Measurements from ENCODE around the gene BANF2. TPM values are rescaled to one million over a fixed set of nuclear protein-coding genes. Genes with fewer than 3 reads are reported as not detected.
"Not testable (repeated sequence)": the region's sequence is repeated elsewhere in the genome, so short reads cannot be mapped to it uniquely, and the experiment has no call there.

Gene BANF2
- total RNA-seq, 1 donor from 2014 or later, result not detected

DNA sequence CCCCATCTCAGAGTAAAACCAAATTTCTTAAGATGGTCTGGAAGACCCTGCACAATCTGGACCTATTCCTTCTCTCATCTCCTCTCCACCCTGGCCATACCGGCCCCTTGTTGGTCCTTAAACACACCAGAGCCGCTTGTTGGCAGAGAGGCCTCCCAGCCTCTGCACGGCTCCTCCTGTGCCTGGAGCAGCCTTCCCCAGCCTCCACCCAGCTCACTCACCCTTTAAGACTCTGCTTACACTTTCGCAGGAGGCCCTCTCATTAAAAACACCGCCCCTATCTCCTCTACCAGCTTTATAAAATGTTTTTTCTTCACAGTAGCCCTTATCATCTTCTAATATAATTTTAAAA lies 49.8 kb downstream of the BANF2 start:
- no peak for ATAC-seq

DNA sequence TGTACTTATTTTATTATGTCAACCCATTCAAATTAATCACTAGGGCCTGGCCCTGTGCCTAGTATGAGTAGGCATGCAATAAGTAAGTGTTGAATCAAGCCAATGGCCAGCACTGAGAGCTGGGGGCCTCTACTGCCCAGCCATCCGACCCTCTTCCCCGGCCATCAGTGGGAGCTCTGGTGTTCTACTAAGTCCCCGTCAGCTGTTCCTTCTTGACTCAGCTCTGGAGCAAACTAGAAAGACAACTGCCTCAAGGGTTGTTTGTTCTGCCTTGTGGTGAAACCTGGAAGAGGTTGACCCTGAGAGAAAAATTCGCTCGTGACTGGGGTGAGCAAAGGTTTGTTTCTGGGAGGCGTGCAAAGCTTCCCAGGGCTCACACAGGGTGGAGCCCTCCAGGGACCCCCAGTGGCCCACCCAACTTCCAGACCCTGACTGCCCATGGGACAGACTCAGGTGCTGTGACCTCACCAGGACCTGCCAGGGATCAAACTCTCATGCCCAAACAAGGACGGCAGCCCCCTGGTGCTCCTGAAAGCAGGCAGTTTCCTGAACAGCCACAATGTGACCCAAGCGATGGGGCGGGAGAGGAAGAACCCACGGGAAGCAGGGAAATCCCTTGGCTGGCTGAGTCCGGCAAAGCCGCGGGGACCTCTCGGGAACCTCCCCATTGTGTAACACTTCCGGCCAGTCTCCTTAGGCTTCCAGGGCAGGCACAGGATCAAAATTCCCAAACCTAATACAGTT lies 50.4 kb downstream of the BANF2 start:
- DNase-seq (ENCODE audit: low spot score) (no peak), ATAC-seq (peak; percentile 78)
- intact Hi-C loops (cut with DNase I), result loop anchor here (2.0 kb wide), 1 partner anchor 89 kb away; no protein-coding TSS in a partner anchor

More for the DNA sequence above, 49.8 kb downstream of the BANF2 start:
- no peak for DNase-seq (ENCODE audit: low spot score)
- intact Hi-C loops (cut with DNase I), result no loop called here

DNA sequence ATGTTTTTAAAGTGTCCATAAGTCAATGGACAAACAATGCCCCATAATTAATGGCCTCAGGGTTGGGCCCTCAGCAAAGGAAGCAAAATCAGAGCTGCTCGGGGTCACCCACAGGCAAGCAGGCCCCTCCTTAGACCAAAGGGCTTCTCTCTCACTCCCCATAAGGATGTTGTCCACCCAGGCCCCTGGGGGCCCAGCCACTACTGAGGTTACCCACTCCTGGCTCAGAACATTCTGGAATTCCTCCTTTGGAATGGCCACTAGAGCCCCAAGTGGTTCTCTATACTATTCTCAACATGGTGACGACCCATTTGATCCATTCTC lies 50.9 kb downstream of the BANF2 start:
- intact Hi-C loops (cut with DNase I), result loop anchor here (2.0 kb wide), 1 partner anchor 88 kb away; no protein-coding TSS in a partner anchor
- ATAC-seq (no peak), DNase-seq (ENCODE audit: low spot score) (no peak)

DNA sequence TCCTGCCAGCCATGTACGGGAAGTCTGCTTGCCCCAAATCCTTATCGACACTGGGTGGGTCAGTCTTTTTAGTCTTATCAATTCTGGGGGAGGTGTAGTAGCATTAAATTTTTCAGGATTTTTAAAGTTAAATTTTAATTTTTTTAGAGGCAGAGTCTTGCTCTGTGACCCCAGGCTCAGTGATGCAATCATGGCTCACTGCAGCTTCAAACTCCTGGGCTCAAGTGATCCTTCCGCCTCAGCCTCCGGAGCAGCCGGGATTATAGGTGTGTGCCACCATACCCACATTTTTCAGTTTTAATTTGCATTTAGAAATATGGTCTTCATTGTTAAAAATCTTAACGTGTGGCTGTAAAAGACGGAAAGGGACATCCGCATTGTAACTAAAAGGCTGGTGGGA lies 51.9 kb downstream of the BANF2 start:
- intact Hi-C loops (cut with DNase I), result loop anchor here (2.0 kb wide), 1 partner anchor 87 kb away; no protein-coding TSS in a partner anchor
- ATAC-seq, result no peak
- no peak for DNase-seq (ENCODE audit: low spot score)

DNA sequence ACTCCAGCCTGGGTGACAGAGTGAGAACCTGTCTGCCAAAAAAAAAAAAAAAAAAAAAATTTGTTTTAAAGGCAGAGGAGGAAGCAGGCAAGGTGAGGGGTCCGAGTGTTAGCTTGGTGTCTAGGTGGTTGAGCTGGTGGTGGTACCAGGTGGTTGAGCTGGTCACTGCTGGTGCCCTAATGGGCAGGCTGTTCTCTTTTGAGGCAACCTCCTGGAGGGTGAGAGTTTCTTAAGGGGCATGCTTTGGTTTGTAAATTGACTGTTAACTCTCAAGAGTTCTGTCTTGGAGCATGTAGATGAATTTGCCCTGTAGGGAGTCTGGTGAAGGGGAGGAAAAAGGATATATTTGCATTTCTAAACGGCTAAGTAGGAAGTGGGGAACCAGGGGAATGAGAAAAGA lies 52.7 kb downstream of the BANF2 start:
- no peak for ATAC-seq
- intact Hi-C loops (cut with DNase I), result no loop called here
- DNase-seq (ENCODE audit: low spot score), result no peak

DNA sequence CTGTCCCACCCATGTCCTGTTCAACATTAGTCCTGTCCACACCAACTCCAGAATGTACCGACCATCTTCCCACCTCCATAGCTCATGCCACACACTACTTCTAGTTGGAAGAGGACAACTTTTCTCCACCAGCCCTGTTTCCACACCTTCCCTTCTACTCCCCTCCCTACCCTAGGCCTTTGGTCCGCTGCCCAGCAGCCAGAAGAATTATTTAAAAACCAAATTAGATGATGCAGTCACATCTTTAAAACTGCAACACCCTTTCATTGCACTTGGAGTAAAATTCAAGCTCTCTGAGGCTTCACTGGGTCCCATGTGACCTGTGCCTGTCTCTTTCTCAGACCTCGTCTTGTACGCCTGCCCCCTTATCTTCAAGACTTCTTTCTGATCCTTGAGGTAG lies 53.8 kb downstream of the BANF2 start:
- intact Hi-C loops (cut with DNase I), result no loop called here
- no peak for ATAC-seq
- no peak for DNase-seq (ENCODE audit: low spot score)

DNA sequence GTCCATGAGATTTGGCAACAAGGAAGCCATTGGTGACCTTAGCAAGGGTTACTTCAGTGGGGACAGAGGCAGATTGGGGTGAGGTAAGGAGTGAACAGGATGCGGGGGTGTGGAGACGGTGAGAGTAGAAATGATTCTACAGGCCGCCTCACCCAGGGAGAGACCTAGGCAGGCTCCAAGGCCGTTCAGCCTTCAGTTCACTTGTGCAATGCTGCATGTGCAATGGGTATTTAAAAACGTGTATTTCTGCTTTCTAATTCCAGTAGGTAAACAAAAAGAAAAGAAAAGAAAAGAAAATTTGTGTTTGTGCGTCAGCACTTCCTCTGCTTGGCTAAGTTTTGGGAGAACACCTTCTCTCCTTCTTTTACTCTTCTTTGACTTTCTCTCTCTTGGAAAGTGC lies 56.8 kb downstream of the BANF2 start:
- intact Hi-C loops (cut with DNase I), result no loop called here
- DNase-seq (ENCODE audit: low spot score) (no peak), ATAC-seq (no peak)

DNA sequence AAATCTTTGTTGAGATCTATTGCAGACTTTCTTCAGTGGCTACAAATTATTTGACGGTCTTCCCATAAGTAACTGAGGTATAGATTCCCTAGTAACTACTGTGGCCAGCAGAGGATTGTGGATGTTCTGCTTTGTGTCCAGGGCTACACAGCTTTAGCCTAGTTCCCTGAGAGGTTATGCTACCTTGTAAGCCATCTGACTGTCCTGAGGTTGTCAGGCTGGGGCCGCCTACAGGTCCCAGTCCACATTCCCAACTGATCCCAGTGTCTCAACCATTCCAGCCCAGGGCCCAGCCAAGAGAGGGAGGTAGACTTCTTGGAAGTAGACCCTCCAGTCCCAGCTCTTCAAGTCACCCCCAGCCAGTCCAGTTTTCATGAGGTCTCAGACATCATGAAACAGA lies 57.7 kb downstream of the BANF2 start:
- intact Hi-C loops (cut with DNase I), result no loop called here
- ATAC-seq (no peak), DNase-seq (ENCODE audit: low spot score) (no peak)

DNA sequence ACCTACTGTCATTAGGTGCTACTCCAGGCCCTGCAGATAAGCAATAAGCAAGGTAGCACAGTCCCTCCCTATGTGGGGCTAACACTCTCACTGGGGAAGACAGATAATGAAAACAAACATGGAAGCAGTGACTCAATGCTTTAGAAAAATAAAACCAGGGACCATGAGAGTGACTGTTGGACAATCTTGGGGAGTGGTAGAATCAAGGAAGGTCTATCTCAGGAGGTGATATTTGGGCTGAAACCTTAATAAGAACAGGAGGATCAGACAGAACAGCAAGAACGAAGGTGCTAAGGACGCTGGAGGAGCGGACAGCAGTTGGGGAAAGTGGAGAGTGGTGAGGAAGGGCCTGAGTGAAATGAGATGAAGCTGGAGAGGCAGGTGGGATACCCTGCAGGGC lies 58.2 kb downstream of the BANF2 start:
- intact Hi-C loops (cut with DNase I), result no loop called here
- ATAC-seq (no peak), DNase-seq (ENCODE audit: low spot score) (no peak)

DNA sequence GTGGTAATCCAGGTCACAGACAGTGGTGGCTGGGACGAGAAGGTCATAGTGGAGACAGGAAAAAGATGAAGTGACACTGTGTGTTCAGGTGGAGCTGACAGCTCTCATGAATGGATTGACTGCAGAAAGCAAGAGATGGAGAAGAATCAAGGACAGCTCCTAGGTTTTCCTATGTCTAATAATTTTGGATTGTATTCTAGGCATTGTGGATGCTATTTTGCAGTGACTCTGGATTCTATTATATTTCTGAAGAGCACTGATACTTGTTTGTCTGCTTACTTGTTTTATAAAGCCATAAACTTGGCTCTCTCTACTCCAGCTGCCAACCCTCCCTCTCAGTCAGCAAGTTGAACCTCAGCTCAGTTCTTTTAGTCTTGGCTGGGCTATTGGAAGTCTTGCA lies 58.7 kb downstream of the BANF2 start:
- DNase-seq (ENCODE audit: low spot score) (no peak), ATAC-seq (no peak)
- intact Hi-C loops (cut with DNase I), result no loop called here

DNA sequence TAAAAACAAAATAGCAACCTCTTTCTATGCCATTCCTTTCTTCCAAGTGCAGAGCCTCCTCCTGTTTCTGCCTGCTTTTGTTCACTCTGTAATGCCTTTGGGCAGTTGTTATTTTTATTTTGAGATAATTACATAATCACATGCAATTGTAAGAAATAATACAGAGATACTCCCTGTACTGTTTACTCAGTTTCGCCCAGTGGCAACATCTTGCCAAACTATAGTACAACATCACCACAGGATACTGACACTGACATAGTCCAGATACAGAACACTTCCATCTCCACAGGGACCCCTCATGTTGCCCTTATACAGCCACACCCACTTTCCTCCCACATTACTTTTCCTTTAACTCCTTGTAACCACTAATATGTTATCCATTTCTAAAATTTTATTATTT lies 59.7 kb downstream of the BANF2 start:
- ATAC-seq, result no peak
- DNase-seq (ENCODE audit: low spot score), result no peak
- intact Hi-C loops (cut with DNase I), result no loop called here

DNA sequence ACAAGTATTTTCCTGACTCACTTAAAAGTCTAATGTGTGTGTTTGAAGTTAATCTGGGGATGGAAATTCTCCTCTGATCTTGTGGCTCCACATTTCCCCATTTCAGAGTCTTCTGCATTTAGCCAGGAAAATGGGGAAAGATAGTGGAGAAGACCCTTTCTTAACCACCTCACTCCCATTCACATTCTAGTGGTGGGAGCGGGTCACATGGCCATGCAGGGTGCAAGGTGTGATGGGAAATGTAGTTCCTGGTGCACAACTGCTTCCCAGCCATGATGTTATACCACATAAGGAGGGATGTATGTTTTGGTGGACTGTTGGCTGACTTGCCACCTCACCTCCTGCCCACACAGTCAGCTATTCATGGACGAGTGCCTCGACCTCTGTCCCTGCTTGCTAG lies 61.8 kb downstream of the BANF2 start:
- DNase-seq (ENCODE audit: low spot score), result no peak
- intact Hi-C loops (cut with DNase I), result no loop called here
- no peak for ATAC-seq

DNA sequence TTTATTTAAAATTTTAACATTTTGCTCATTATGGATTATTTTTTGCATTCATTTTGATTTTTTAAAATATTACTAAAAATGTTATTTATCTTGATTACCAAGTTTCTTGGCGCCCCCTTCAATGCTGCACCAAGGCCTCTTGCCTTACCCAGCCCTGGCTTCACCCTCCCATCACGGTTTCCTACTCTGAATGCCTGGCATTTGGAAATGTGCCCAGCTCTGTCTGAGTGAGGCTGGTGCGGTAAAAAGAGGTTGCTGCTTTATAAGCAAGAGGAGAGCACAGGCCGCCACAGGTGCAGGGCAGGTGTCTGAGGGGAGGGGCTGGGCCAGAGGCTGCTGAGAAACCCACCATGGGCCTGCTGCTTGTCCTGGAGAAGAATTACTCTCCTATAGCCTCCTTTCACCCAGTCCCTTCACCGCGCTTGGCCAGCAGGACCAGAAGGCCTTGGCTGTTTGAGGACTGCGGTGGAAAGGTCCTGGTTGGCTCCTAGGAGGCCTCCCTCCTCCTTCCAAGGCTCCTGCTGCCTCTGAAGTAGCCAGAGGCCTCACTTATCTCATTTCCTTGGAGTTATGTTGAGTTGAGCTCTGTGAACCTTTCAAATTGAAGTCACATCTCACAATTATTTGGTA lies 62.6 kb downstream of the BANF2 start:
- intact Hi-C loops (cut with DNase I), result no loop called here
- ATAC-seq (no peak), DNase-seq (ENCODE audit: low spot score) (no peak)

DNA sequence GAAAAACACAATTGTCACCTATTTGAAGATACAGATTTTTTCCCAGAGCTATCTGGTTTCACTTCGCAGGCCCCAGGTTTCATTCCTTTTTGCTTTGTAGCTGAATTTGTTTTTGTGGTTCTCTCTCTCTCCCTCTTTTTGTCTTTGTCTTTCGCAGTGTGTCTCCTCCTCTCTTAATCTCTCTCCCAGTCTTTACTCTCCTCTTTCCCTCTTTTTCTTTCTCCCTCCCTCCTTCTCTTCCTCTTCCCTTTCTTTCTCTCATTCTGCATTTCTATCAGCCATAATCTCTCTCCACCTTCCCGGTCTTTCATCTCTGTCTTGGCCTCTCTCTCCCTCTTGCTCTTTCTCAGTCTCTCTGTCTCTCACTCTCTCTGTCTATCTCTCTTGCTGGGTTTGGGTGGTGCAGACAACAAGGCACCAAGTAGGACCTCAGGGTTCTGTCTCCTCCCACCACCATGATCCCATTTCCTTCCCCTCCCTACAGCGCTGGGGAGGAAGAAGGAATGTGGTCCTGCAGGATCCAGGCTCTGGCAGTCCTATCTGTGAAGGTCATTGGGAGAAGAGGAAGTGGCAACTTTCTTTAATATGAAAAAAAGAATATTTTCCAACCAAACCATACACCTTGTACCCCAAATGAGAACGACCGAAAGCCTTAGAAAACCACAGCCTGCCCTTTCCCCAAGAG lies 63.2 kb downstream of the BANF2 start:
- DNase-seq (ENCODE audit: low spot score) (no peak), ATAC-seq (no peak)
- intact Hi-C loops (cut with DNase I), result no loop called here

DNA sequence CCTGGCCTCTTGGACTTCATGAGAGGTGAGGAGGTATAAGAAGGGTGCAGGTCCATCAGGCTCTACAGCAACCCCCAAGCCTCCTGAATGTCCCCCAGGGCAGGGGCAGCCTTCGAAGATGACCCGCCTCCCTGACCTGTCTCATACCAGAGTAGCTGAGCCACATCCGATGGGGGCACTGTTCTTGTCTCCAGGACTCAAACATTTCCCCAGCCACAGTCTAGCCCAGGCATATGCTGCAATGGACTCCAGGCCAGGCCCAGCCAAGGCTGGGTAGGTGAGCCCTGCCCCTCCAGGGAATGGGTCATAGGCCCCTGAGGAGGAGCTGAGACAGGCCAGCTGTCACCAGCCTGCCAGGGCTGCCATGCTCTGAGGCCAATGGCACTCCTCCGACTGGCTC lies 65.3 kb downstream of the BANF2 start:
- no peak for DNase-seq (ENCODE audit: low spot score)
- ATAC-seq, result no peak
- intact Hi-C loops (cut with DNase I), result no loop called here

DNA sequence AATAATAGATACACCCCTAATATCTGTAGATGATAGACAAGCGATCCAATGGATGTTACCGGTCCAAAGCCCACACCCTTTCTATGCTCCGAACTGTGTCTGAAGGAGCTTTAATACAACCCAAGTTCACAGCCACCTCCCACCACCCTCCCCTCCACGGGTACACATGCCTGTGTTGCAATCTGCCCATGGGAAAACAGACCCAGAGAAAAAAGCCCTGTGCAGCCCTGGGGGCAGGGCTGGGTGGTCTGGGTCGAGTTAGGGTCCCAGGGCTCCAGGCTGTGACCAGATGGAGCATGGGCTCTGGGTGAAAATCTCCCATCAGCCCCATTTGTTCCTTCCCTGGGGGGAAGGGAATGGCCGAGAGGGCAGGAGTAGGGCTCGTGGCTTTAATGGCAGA lies 65.8 kb downstream of the BANF2 start:
- DNase-seq (ENCODE audit: low spot score) (no peak), ATAC-seq (no peak)
- intact Hi-C loops (cut with DNase I), result no loop called here

DNA sequence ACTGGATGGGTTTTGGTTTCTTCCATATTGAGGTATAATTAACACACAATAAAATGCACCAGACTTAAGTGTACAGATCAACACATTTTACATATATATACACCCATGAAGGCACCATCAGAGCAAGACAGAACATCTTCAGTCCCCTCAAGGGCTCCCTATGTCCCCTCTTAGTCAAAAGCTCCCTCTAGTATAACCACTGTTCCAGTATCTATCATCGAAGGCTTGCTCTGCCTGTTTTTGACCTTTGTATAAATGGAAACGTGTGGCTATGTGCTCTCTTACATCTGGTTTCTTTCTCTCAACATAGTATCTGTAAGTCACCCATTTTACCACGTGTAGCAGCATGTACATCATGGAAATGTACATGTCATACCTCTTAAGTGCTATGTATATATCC lies 66.5 kb downstream of the BANF2 start:
- ATAC-seq (no peak), DNase-seq (ENCODE audit: low spot score) (no peak)
- intact Hi-C loops (cut with DNase I), result no loop called here

DNA sequence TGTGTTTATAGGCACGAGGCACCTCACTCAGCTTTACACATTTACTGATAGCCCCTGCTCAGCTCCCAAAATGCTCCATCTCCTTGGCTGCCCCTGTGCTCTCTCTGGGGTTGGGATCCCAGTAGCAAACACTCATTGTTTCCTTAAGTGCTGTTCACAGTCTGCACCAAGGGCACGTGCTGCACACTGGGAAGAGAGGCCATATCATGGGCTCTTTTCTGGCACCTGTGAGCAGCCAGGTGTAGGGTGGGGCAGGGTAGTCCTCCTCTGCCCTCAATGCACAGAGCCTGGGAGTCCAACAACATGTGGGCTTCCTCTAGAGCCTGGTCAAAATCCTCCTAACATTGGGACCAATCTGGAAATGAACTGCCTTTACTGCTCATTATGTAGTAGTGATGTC lies 67.9 kb downstream of the BANF2 start:
- no peak for DNase-seq (ENCODE audit: low spot score)
- peak; percentile 20 for ATAC-seq
- intact Hi-C loops (cut with DNase I), result no loop called here

DNA sequence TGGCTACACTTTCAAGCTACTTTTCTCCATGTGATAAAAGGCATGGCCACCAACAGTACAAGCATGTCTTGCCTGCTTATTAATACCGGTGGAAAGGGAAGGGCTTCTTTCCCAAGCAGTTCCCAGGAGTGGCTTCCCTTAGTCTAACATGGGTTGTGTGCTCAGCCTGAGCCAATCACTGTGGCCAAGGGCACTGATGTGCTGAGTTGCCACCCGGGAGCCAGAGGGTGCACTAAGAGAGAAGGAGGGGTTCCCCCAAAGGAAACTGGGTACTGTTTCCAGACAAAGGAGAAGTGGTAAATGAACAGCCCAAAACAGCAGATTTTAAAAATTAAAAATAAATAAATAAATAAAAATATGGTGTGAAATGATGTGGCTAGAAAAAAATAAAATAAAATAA lies 68.5 kb downstream of the BANF2 start:
- intact Hi-C loops (cut with DNase I), result no loop called here

DNA sequence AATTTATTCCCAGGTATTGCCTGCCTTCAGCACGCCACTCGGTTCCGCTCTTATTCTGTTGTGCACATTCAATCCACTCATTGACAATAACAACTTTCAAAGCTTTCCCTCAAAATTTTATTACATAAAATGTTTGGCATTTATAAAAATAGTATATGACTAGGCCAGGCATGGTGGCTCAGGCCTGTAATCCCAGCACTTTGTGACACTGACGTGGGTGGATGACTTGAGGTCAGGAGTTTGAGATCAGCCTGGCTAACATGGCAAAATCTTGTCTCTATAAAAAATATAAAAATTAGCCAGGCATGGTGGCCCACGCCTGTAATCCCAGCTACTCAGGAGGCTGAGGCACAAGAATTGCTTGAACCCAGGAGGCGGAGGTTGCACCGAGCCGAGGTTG lies 70.0 kb downstream of the BANF2 start:
- intact Hi-C loops (cut with DNase I); DNase-seq (ENCODE audit: low spot score); ATAC-seq: not testable (repeated sequence)

More for the DNA sequence above, 68.5 kb downstream of the BANF2 start:
- ATAC-seq (peak; percentile 42), DNase-seq (ENCODE audit: low spot score) (no peak)

Measured in sciatic nerve (tissue), 2 donors.